Kidney epithelial cell (primary cell): ENCODE results near the gene PYGO2. TPM values are rescaled to one million over a fixed set of nuclear protein-coding genes. Genes with fewer than 3 reads are reported as not detected.

Experiments
- DNase-seq: peaks from one replicate; pipeline ENCODE4 v3.0.0-alpha.2; 2010; ENCODE audit warnings: low read depth
- H3K27me3 ChIP-seq: 2 replicates; pipeline ENCODE4 v1.6.0; 2011; ENCODE audit warnings: low read length; ENCODE audit not compliant: control insufficient read depth, insufficient read depth
- H3K36me3 ChIP-seq: 2 replicates; pipeline ENCODE4 v1.5.1; 2011; ENCODE audit warnings: low read length; ENCODE audit not compliant: control insufficient read depth, insufficient read depth
- H3K4me3 ChIP-seq: 2 replicates; pipeline ENCODE4 v1.5.1; 2011; ENCODE audit warnings: low read depth, mild to moderate bottlenecking, control low read depth, low read length
- CTCF ChIP-seq: IDR thresholded peaks from 2 replicates; pipeline ENCODE4 v1.5.1; 2011; ENCODE audit warnings: mild to moderate bottlenecking, moderate library complexity, low read length, control low read depth, inconsistent platforms; ENCODE audit not compliant: insufficient read depth, poor library complexity, severe bottlenecking
- total RNA-seq: library from RNA; depleted of rRNA; stranded (reverse); fragments of >200 nt; gene quantifications from 2 replicates; pipeline ENCODE4 v1.2.3, GENCODE V29; 2015

The PYGO2 gene
- total RNA-seq, 1 donor from 2014 or later, result 21.2 TPM

GRCh38 chr1:154940213-154940560, 21.4 kb downstream of the PYGO2 start:
- H3K27me3 ChIP-seq, result no peaks in the 10 kb centered on the region
- H3K36me3 ChIP-seq, result no peaks in the 10 kb centered on the region
- no peak overlapping the region for H3K4me3 ChIP-seq
- no peak for TF ChIP-seq CTCF
- no peak for DNase-seq

- Histone ChIP-seq H3K27me3 (no peaks in the 10 kb centered on the region), H3K4me3 (no peak overlapping the region), H3K36me3 (no peaks in the 10 kb centered on the region)
- no peak for DNase-seq
- no peak for TF ChIP-seq CTCF
Observed at GRCh38 chr1:154938604-154939399, 22.8 kb downstream of the PYGO2 start.

- no peaks in the 10 kb centered on the region for H3K36me3 ChIP-seq
- no peak for DNase-seq
- H3K27me3 ChIP-seq, result no peaks in the 10 kb centered on the region
- peak overlapping the region; percentile 63 for H3K4me3 ChIP-seq
- TF ChIP-seq CTCF, result no peak
Observed at GRCh38 chr1:154937988-154938386, 23.6 kb downstream of the PYGO2 start.

- Histone ChIP-seq H3K4me3 (peak overlapping the region; percentile 63), H3K27me3 (no peaks in the 10 kb centered on the region), H3K36me3 (no peaks in the 10 kb centered on the region)
- DNase-seq, result peak; percentile 70
- peak; percentile 16 for TF ChIP-seq CTCF
Observed at GRCh38 chr1:154937085-154937987, 24.2 kb downstream of the PYGO2 start.

GRCh38 chr1:154936555-154937084, 25.0 kb downstream of the PYGO2 start, which contains the start of gene PMVK:
TSS of gene PMVK (minus strand) at chr1:154936719. CDS start at chr1:154936685, 34 bp downstream.
- peak; percentile 54 for DNase-seq
- no peaks in the 10 kb centered on the region for H3K36me3 ChIP-seq
- H3K4me3 ChIP-seq, result peak within 1 kb of the TSS; percentile 63
- TF ChIP-seq CTCF, result peak; percentile 34
- no peaks in the 10 kb centered on the region for H3K27me3 ChIP-seq
